ENCODE measurements around the gene CHRNE.

DNA sequence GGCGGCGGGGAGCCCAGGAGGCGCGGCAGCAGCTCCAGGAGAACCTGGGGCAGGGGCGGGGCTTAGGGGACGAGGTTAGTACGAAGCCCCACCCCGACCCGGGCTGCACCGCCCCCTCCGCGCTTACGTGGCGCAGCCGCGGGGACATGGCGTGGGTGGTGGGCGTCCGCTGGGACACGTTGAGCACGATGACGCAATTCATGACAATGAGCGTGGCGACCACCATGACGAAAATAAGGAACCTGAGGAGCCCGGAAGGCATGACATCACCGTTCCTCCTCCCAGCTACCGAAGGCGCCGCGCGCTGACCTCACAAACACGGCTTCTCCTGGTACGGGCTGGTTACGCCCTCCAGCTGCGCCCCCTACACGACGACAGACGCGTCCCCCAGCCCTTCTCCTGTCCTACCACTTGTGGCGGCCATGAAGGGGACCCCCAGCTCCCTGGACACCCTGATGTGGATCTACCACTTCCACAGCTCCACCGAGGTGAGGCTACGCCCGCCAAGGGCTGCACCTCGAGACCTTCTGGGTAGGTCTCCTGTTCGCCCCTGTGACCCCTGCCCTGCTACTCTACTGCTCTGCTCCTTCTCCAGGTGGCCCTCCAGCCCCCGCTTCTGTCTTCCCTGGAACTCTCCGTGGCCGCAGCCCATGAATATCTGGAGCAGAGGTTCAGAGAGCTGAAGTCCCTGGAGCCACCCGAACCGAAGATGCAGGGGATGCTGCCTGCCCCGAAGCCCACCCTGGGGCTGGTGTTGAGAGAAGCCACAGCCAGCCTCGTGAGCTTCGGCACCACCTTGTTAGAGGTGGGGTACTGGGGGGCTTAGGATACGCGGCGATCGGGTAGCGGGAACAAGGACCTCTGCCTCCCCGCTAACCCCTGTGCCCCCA lies 3.3 kb downstream of the CHRNE start, which contains the start of gene C17orf107:
- TF ChIP-seq CTCF (IDR thresholded peaks at IDR 0.05) (no peak), POLR2A (IDR thresholded peaks at IDR 0.05) (no peak)

Measured in adrenal gland (tissue), 5 donors.